NCI-H1092 (cell line): ENCODE measurements around the gene EXOC7.
A peak's percentile ranks its signal among the peaks of the same experiment; 100 is the strongest.
"Not testable (repeated sequence)": the region's sequence is repeated elsewhere in the genome, so short reads cannot be mapped to it uniquely, and the experiment has no call there.

ENCODE experiments used
- DNase-seq: peaks from one replicate; lab custom pipeline; 2025; lab: John Stamatoyannopoulos, UW

Gene EXOC7

GRCh38 chr17:76042868-76043267 is 60.7 kb downstream of the EXOC7 start:
- DNase-seq, result not testable (repeated sequence)

GRCh38 chr17:76040376-76040775 is 63.2 kb downstream of the EXOC7 start:
- no peak for DNase-seq

GRCh38 chr17:76039121-76039520 is 64.5 kb downstream of the EXOC7 start:
- DNase-seq, result no peak

GRCh38 chr17:76038050-76038449 is 65.5 kb downstream of the EXOC7 start:
- no peak for DNase-seq

GRCh38 chr17:76036497-76037261 is 66.9 kb downstream of the EXOC7 start:
- DNase-seq, result no peak

GRCh38 chr17:76034428-76035350 is 68.9 kb downstream of the EXOC7 start:
- DNase-seq, result no peak

GRCh38 chr17:76033139-76033538 is 70.4 kb downstream of the EXOC7 start:
- DNase-seq, result no peak

GRCh38 chr17:76032780-76033108 is 70.8 kb downstream of the EXOC7 start:
- no peak for DNase-seq

- peak; percentile 61 for DNase-seq
These were observed 71.4 kb downstream of the EXOC7 start for GRCh38 chr17:76032073-76032779.
